Activated CD4-positive, alpha-beta T cell treated with anti-CD3 and anti-CD28 coated beads for 24 hours (primary cell): Measurements from ENCODE around the gene NFIA.

ENCODE experiments used
- DNase-seq, 2 donors: peaks; one replicate each; pipeline ENCODE4 v3.0.0-alpha.2; 2020; ENCODE audit warnings: low read depth in 2 of 2

NFIA gene

GRCh38 chr1:61247051-61247825 is 164.9 kb downstream of the NFIA start:
- no peak for DNase-seq

GRCh38 chr1:61247881-61248752 is 165.8 kb downstream of the NFIA start:
- DNase-seq, result no peak

GRCh38 chr1:61250933-61251332 is 168.6 kb downstream of the NFIA start:
- DNase-seq, result no peak

- no peak for DNase-seq
Measured at GRCh38 chr1:61253059-61253735, 170.8 kb downstream of the NFIA start.

GRCh38 chr1:61253912-61254633 is 171.7 kb downstream of the NFIA start:
- no peak for DNase-seq

- no peak for DNase-seq
Measured at GRCh38 chr1:61254634-61255357, 172.4 kb downstream of the NFIA start.

- DNase-seq, result no peak
Measured at GRCh38 chr1:61255358-61255703, 173.0 kb downstream of the NFIA start.

- no peak for DNase-seq
Measured at GRCh38 chr1:61259379-61260148, 177.2 kb downstream of the NFIA start.

- no peak for DNase-seq
Measured at GRCh38 chr1:61260171-61260570, 177.8 kb downstream of the NFIA start.

GRCh38 chr1:61261595-61261994 is 179.2 kb downstream of the NFIA start:
- DNase-seq, result no peak

- no peak for DNase-seq
Measured at GRCh38 chr1:61263905-61264824, 181.8 kb downstream of the NFIA start.

GRCh38 chr1:61264825-61265242 is 182.5 kb downstream of the NFIA start:
- DNase-seq, result no peak

GRCh38 chr1:61265665-61266064 is 183.3 kb downstream of the NFIA start:
- no peak for DNase-seq

- no peak for DNase-seq
Measured at GRCh38 chr1:61266738-61267137, 184.4 kb downstream of the NFIA start.

- no peak for DNase-seq
Measured at GRCh38 chr1:61268546-61269240, 186.3 kb downstream of the NFIA start.

GRCh38 chr1:61269602-61270001 is 187.2 kb downstream of the NFIA start:
- no peak for DNase-seq

GRCh38 chr1:61270107-61270506 is 187.7 kb downstream of the NFIA start:
- no peak for DNase-seq

- DNase-seq, result no peak
Measured at GRCh38 chr1:61270761-61271411, 188.5 kb downstream of the NFIA start.
